H1 (cell line): ENCODE results near the gene PRR3. TPM values are rescaled to one million over a fixed set of nuclear protein-coding genes. Genes with fewer than 3 reads are reported as not detected.

ENCODE experiments used
- CTCF ChIA-PET: fragments of 300-600 bp; sonication (Branson Sonifier 250); formaldehyde crosslinking; loops from one replicate; lab custom pipeline; 2021; ENCODE audit not compliant: partially characterized antibody; lab: Charles Lee
- POLR2A ChIA-PET: fragments of 300-600 bp; sonication (Branson Sonifier 250); formaldehyde crosslinking; loops from one replicate; lab custom pipeline; 2021; ENCODE audit warnings: inconsistent platforms; ENCODE audit not compliant: partially characterized antibody; lab: Charles Lee
- DNase-seq, 2 experiments: peaks; one replicate each; pipeline versions ENCODE4 v3.0.0 to v3.0.0-alpha.2; 2010 to 2022; ENCODE audit warnings: low spot score in 2 of 2, low read depth in 1 of 2, mixed read lengths in 1 of 2
- FAIRE-seq: peaks from 2 replicates; lab custom pipeline; 2011; peaks lifted over from hg19 to GRCh38; lab: Jason Lieb, UNC
- H2AFZ ChIP-seq: 2 replicates; pipeline ENCODE4 v1.8.1; 2012; ENCODE audit warnings: low read length, inconsistent platforms
- H2AK5ac ChIP-seq: 2 replicates; pipeline ENCODE4 v1.6.1; 2013; ENCODE audit warnings: low read depth, low read length
- H2BK120ac ChIP-seq: replicated peaks from 2 replicates; pipeline ENCODE3; 2013; ENCODE audit warnings: low read depth, low read length, inconsistent platforms
- H2BK12ac ChIP-seq: 2 replicates; pipeline ENCODE4 v1.6.1; 2013; ENCODE audit warnings: low read depth, low read length
- H2BK15ac ChIP-seq: 2 replicates; pipeline ENCODE4 v1.6.1; 2013; ENCODE audit warnings: low read length
- H2BK20ac ChIP-seq: 2 replicates; pipeline ENCODE4 v1.6.1; 2013; ENCODE audit warnings: low read length
- H2BK5ac ChIP-seq: 2 replicates; pipeline ENCODE4 v1.6.1; 2013; ENCODE audit warnings: low read depth, low read length
- H3K14ac ChIP-seq: 2 replicates; pipeline ENCODE4 v1.6.1; 2013; ENCODE audit warnings: inconsistent platforms; ENCODE audit not compliant: insufficient read length
- H3K18ac ChIP-seq: 2 replicates; pipeline ENCODE4 v1.6.1; 2013; ENCODE audit warnings: low read length; ENCODE audit errors: extremely low read depth
- H3K23ac ChIP-seq: 2 replicates; pipeline ENCODE4 v1.6.1; 2013; ENCODE audit warnings: inconsistent platforms; ENCODE audit not compliant: insufficient read length
- H3K23me2 ChIP-seq: 2 replicates; pipeline ENCODE4 v1.6.1; 2013; ENCODE audit warnings: low read depth, low read length
- H3K27ac ChIP-seq: 2 replicates; pipeline ENCODE4 v1.6.1; 2011; ENCODE audit warnings: low read depth, low read length, inconsistent platforms
- H3K27me3 ChIP-seq, 4 experiments: replicated peaks in 1 of 4; 1 replicate in 1 of 4; 2 replicates in 3 of 4; pipeline versions ENCODE4 v1.6.1 to v1.8.1; 2011 to 2013; ENCODE audit warnings: low read length in 3 of 4, mild to moderate bottlenecking in 3 of 4, inconsistent platforms in 2 of 4, mixed read lengths in 2 of 4, moderate library complexity in 1 of 4; ENCODE audit not compliant: control insufficient read depth in 3 of 4, insufficient read depth in 3 of 4; ENCODE audit errors: extremely low read depth in 1 of 4
- H3K36me3 ChIP-seq, 4 experiments: 2 replicates each; pipeline versions ENCODE4 v1.6.1 to v1.8.1; 2011 to 2013; ENCODE audit warnings: mild to moderate bottlenecking in 4 of 4, low read length in 3 of 4, moderate library complexity in 2 of 4, control low read depth in 1 of 4, inconsistent platforms in 1 of 4; ENCODE audit not compliant: insufficient read depth in 4 of 4, control insufficient read depth in 2 of 4
- H3K4ac ChIP-seq: replicated peaks from 2 replicates; pipeline ENCODE3; 2013; ENCODE audit warnings: low read length, low read depth, mixed read lengths, inconsistent platforms; ENCODE audit not compliant: insufficient read length
- H3K4me1 ChIP-seq, 4 experiments: replicated peaks in 1 of 4; 1 replicate in 1 of 4; 2 replicates in 3 of 4; pipeline versions ENCODE4 v1.6.1 to v1.8.1; 2011 to 2013; ENCODE audit warnings: low read length in 3 of 4, inconsistent platforms in 2 of 4, mixed read lengths in 1 of 4; ENCODE audit not compliant: insufficient read depth in 4 of 4, control insufficient read depth in 3 of 4
- H3K4me2 ChIP-seq, 2 experiments: 2 replicates each; pipeline versions ENCODE4 v1.6.1 to v1.8.1; 2011 to 2013; ENCODE audit warnings: low read depth in 2 of 2, low read length in 2 of 2, control low read depth in 1 of 2, inconsistent platforms in 1 of 2, mild to moderate bottlenecking in 1 of 2; ENCODE audit not compliant: insufficient read depth in 1 of 2
- H3K4me3 ChIP-seq, 4 experiments: fragments of 200-600, 300-600 bp in 1 of 4; sonication (generic), shearing (Covaris generic), sonication (Bioruptor Twin) in 1 of 4; 2 replicates each; pipeline versions ENCODE4 v1.5.1 to v1.8.1; 2011 to 2016; ENCODE audit warnings: low read length in 4 of 4, low read depth in 3 of 4, control low read depth in 2 of 4, inconsistent platforms in 2 of 4, mild to moderate bottlenecking in 2 of 4, mixed read lengths in 1 of 4, moderate library complexity in 1 of 4; ENCODE audit not compliant: insufficient read depth in 2 of 4; ENCODE audit errors: extremely low read depth in 1 of 4
- H3K56ac ChIP-seq: replicated peaks from 2 replicates; pipeline ENCODE3; 2013; ENCODE audit warnings: low read depth, mild to moderate bottlenecking, mixed read lengths, low read length, inconsistent platforms; ENCODE audit not compliant: insufficient read length
- H3K79me1 ChIP-seq: 2 replicates; pipeline ENCODE4 v1.6.1; 2013; ENCODE audit warnings: low read depth, low read length, control low read depth
- H3K79me2 ChIP-seq, 2 experiments: 2 replicates each; pipeline versions ENCODE4 v1.6.1 to v1.8.1; 2012 to 2013; ENCODE audit warnings: low read length in 2 of 2, mild to moderate bottlenecking in 2 of 2, inconsistent platforms in 1 of 2; ENCODE audit not compliant: insufficient read depth in 2 of 2, control insufficient read depth in 1 of 2
- H3K9ac ChIP-seq, 4 experiments: replicated peaks in 1 of 4; 1 replicate in 1 of 4; 2 replicates in 3 of 4; pipeline versions ENCODE4 v1.6.1 to v1.8.1; 2011 to 2013; ENCODE audit warnings: low read depth in 3 of 4, low read length in 3 of 4, control low read depth in 2 of 4, mild to moderate bottlenecking in 2 of 4, moderate library complexity in 2 of 4, inconsistent platforms in 1 of 4; ENCODE audit errors: extremely low read depth in 1 of 4
- H3K9me3 ChIP-seq, 2 experiments: 2 replicates each; pipeline versions ENCODE4 v1.6.1 to v1.8.1; 2012 to 2013; ENCODE audit warnings: mild to moderate bottlenecking in 2 of 2, moderate library complexity in 2 of 2, control low read depth in 1 of 2, inconsistent platforms in 1 of 2, low read depth in 1 of 2, low read length in 1 of 2, mixed read lengths in 1 of 2; ENCODE audit not compliant: insufficient read depth in 2 of 2
- H4K20me1 ChIP-seq, 2 experiments: replicated peaks in 1 of 2; 2 replicates each; pipeline versions ENCODE3 to v1.8.1; 2011 to 2013; ENCODE audit warnings: inconsistent platforms in 2 of 2, low read length in 2 of 2, mild to moderate bottlenecking in 1 of 2; ENCODE audit not compliant: insufficient read depth in 2 of 2, control insufficient read depth in 1 of 2
- H4K5ac ChIP-seq: 2 replicates; pipeline ENCODE4 v1.6.1; 2013; ENCODE audit warnings: low read length, low read depth, mixed read lengths, inconsistent platforms; ENCODE audit not compliant: insufficient read length
- H4K8ac ChIP-seq: 2 replicates; pipeline ENCODE4 v1.8.0; 2013; ENCODE audit warnings: mild to moderate bottlenecking, moderate library complexity, low read length, inconsistent platforms; ENCODE audit not compliant: insufficient read depth; ENCODE audit errors: extremely low read depth
- H4K91ac ChIP-seq: replicated peaks from 2 replicates; pipeline ENCODE3; 2013; ENCODE audit warnings: low read length, mixed read lengths, inconsistent platforms; ENCODE audit not compliant: insufficient read length
- RBBP5 ChIP-seq: IDR thresholded peaks from 2 replicates; pipeline ENCODE4 v1.7.1; 2012; ENCODE audit warnings: low read depth, mild to moderate bottlenecking, inconsistent platforms, low read length, moderate library complexity, borderline replicate concordance
- WGBS, 2 experiments: shearing (Covaris generic) in 1 of 2; methylation state at CpG; one replicate each; pipeline versions ENCODE4 v1.1.6 to v1.1.7; 2013 to 2015; ENCODE audit warnings: low lambda C conversion rate in 2 of 2, mixed read lengths in 2 of 2, inconsistent platforms in 1 of 2, low coverage in 1 of 2, missing lambda C conversion rate in 1 of 2; ENCODE audit not compliant: insufficient replicate concordance in 2 of 2, insufficient coverage in 1 of 2, insufficient read length in 1 of 2; ENCODE audit errors: extremely low coverage in 1 of 2, missing lambda C conversion rate in 1 of 2; 5-methylcytosine and 5-hydroxymethylcytosine counted together
- polyA plus RNA-seq, 7 experiments: library from polyadenylated mRNA; depleted of rRNA in 3 of 7; stranded (reverse) in 5 of 7; unstranded in 2 of 7; fragments of >200 nt in 5 of 7; fragments of 200-250 nt in 2 of 7; gene quantifications; 1 replicate in 5 of 7; 2 replicates in 1 of 7; 4 replicates in 1 of 7; pipeline versions ENCODE4 v1.2.1 to v1.2.3, GENCODE V29; 2011 to 2013; ENCODE audit warnings: missing spikeins in 2 of 7, mixed read lengths in 2 of 7
- total RNA-seq: library from RNA; stranded (reverse); fragmentation: NEBNext Ultra II Directional; extraction: Animal tissue kit (Norgen Biotek cat#: 25700); gene quantifications from 2 replicates; pipeline ENCODE4 v1.2.1, GENCODE V29; 2021

PRR3 gene
- total and polyA plus RNA-seq, 2 of the 8 experiments (the other 6 are each of a cell fraction or from before 2014, with no cell fraction given), result 10.5 to 24.2 TPM

DNA sequence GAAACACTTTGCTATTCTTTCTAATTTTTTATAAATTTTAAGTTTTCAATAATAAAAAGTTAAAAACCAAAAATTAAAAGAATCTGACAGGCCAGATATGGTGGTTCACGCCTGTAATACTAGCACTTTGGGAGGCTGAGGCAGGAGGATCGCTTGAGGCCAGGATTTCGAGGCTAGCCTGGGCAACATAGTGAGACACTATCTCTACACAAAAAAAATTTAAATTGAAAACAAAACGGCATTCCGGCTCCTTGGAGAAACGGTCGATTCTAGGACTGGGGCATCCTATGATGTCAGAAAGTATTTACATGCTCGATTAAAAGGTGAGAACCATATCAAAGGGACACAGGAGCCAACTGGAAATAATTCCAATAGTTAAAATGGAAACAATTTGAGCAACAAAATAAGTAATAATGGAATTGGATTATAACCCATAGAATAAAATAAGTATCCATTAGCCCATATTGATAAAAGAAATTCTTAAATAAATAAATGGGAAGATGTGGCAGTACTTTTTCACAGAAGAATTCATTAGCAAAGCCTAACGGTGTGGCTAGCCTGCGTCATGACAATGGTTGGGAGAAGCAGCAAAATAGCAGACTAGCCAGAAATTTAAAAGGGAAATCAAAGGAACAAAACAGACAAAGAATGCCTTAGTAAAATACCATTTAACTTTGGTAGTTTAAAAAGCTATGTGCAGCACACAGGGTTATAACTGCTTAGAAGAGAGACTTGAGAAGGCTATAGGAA is 46.5 kb upstream of the PRR3 start:
- Histone ChIP-seq H4K91ac (no peak overlapping the region), H2AK5ac (no peak overlapping the region), H2AFZ (peak overlapping the region; percentile 96; the same call in 1 of the 2 replicates), H3K27ac (no peak overlapping the region), H2BK120ac (peak overlapping the region; percentile 4), H3K27me3 (no peaks in the 10 kb centered on the region), H2BK15ac (no peak overlapping the region), H3K36me3 (no peaks in the 10 kb centered on the region), H3K56ac (no peak overlapping the region), H3K4ac (no peak overlapping the region), H3K9ac (no peak overlapping the region), H2BK20ac (no peak overlapping the region), H3K4me3 (no peak overlapping the region), H3K23ac (no peak overlapping the region), H4K8ac (no peak overlapping the region), H3K4me2 (peak overlapping the region in 1 of 2 experiments; percentile 14; a peak in 1 of 4 replicates), H3K79me1 (no peaks in the 10 kb centered on the region), H3K79me2 (no peaks in the 10 kb centered on the region), H3K23me2 (no peaks in the 10 kb centered on the region), H4K5ac (no peak overlapping the region)
- ChIA-PET CTCF (interaction anchor here (0.7 to 6.0 kb wide), 10 partner anchors 8 to 785 kb away, joined by 3 to 46 read pairs (median 6); no protein-coding TSS in a partner anchor), POLR2A (interaction anchor here (0.7 to 1.5 kb wide), 4 partner anchors 16 to 72 kb away, joined by 3 to 4 read pairs (median 3); no protein-coding TSS in a partner anchor)
- DNase-seq (no peak), FAIRE-seq (no peak)
- WGBS, 2 experiments, result 90% methylated on average over 10 of the region's 10 CpGs; no CpG with 5 or more reads in 1 of the 2 experiments
- no peak for TF ChIP-seq RBBP5
- TF ChIP-seq, all 59 proteins: peak for 0
- no peak overlapping the region for H2BK12ac ChIP-seq
- H3K4me1 ChIP-seq, result peaks cover 2 to 6% (median 4%) of the 10 kb centered on the region in 4 experiments; a peak in 2 of 7 replicates
- no peaks in the 10 kb centered on the region for H4K20me1 ChIP-seq
- no peak overlapping the region for H2BK5ac ChIP-seq
- H3K14ac ChIP-seq, result no peak overlapping the region
- H3K18ac ChIP-seq, result no peak overlapping the region
- no peaks in the 10 kb centered on the region for H3K9me3 ChIP-seq
